Measurements from ENCODE around the gene ID1. TPM values are rescaled to one million over a fixed set of nuclear protein-coding genes. Genes with fewer than 3 reads are reported as not detected.

The ID1 gene
- total and polyA plus RNA-seq, 2 of the 13 experiments (the other 11 are each of a cell fraction or from before 2014, with no cell fraction given), result 320 to 419 TPM

GRCh38 chr20:31569163-31570020 is 35.7 kb upstream of the ID1 start (continued):
- no peak for TF ChIP-seq ZNF407 (CRISPR knock-in tag; IDR thresholded peaks at IDR 0.05; ENCODE audit: not compliant biosample characterization)
- no peak for TF ChIP-seq ZNF512B (CRISPR knock-in tag; IDR thresholded peaks at IDR 0.05; ENCODE audit: borderline replicate concordance)
- no peak for TF ChIP-seq JUND (CRISPR knock-in tag; IDR thresholded peaks at IDR 0.05)
- TF ChIP-seq ZFAT (CRISPR knock-in tag; conservative IDR thresholded peaks at IDR 0.05), result no peak
- TF ChIP-seq ZNF879 (CRISPR knock-in tag; IDR thresholded peaks at IDR 0.05), result no peak
- TF ChIP-seq NR2F2 (IDR thresholded peaks at IDR 0.05; ENCODE audit: borderline replicate concordance, low read depth), result 0 out of 2 replicates have a peak, but pooled peaks have one; percentile 19
- no peak for TF ChIP-seq NPAS2 (CRISPR knock-in tag; IDR thresholded peaks at IDR 0.05; ENCODE audit: borderline replicate concordance)
- no peak for TF ChIP-seq ZNF598 (CRISPR knock-in tag; IDR thresholded peaks at IDR 0.05; ENCODE audit: borderline replicate concordance)
- no peak for TF ChIP-seq THAP8 (CRISPR knock-in tag; IDR thresholded peaks at IDR 0.05; ENCODE audit: borderline replicate concordance)
- TF ChIP-seq ISL2 (CRISPR knock-in tag; IDR thresholded peaks at IDR 0.05), result 0 out of 2 replicates have a peak, but pooled peaks have one; percentile 31
- 0 out of 2 replicates have a peak, but pooled peaks have one; percentile 15 for TF ChIP-seq SSRP1 (CRISPR knock-in tag; IDR thresholded peaks at IDR 0.05)
- no peak for TF ChIP-seq MXD3 (CRISPR knock-in tag; IDR thresholded peaks at IDR 0.05)
- TF ChIP-seq ZNF207 (IDR thresholded peaks at IDR 0.05; ENCODE audit: borderline replicate concordance), result no peak
- TF ChIP-seq ATRX (CRISPR knock-in tag; IDR thresholded peaks at IDR 0.05; ENCODE audit: borderline replicate concordance), result no peak
- TF ChIP-seq ZNF850 (CRISPR knock-in tag; conservative IDR thresholded peaks at IDR 0.05), result no peak
- 0 out of 2 replicates have a peak, but pooled peaks have one; percentile 12 for TF ChIP-seq DRAP1 (CRISPR knock-in tag; IDR thresholded peaks at IDR 0.05)

Measured in HepG2 (cell line).